ENCODE results near the gene VSTM4. TPM values are rescaled to one million over a fixed set of nuclear protein-coding genes. Genes with fewer than 3 reads are reported as not detected.

The VSTM4 gene
- total RNA-seq, 1 donor from 2014 or later, result 56.1 TPM

DNA sequence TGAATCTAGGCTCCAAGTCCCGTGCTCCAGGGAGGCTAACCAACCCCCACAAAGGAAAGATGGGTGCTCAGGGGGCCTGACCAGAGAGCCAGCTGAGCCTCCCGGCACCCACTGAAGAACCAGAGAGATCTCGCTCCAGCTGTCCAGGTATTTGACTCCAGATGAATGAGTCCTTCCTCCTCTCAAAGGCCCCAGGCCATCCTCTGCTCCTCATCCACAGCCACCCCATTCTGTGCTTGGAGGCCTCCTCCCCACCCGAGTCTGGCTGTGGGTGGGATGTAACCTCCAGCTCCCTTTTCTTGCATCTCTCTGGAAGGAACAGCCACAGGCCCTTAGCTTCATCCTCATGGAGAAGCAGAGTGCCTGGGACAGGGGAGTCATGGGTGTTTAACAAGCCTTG, 44.6 kb downstream of the VSTM4 start:
- no peak for DNase-seq

- no peak for DNase-seq
These were observed 46.6 kb downstream of the VSTM4 start for GRCh38 chr10:49068672-49069217.

DNA sequence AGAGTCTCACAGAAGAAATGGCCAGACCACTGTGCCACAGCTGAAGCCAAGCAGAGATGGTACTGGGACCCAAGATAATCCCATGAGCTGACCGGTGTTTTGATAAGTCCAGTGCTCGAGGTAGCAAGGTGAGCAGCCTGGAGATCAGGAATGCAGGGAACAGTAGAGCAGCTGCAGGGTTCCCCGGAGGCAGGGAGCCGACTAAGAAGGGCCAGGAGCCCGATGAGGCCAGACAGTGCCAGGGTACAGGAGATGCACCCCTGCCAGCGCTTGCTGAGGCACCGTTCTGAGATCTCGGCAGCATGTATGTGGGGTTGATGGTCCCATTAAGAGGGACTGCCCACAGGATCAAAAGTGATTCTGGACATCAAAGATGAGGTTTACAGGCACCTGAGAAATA, 47.1 kb downstream of the VSTM4 start:
- DNase-seq, result no peak

GRCh38 chr10:49066944-49067730, 48.2 kb downstream of the VSTM4 start:
- no peak for DNase-seq

DNA sequence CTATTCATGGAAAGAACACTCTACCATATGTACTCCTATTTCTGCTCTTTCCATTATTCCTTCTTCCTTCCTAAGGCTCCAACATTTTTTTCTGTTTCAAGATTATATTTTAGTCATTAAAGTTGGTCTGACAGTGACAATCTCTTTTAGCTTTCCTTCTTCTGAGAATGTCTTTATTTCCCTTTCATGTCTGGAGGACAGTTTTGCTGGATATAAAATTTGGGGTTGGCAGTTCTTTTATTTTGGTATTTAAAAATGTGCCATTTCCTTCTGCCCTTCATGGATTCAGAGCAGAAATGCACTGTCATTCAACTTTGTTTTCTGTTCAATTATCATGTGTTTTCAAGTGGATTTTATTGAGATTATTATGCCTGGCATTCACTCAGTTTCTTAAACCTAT, 53.1 kb downstream of the VSTM4 start:
- no peak for DNase-seq

GRCh38 chr10:49061667-49062066, 53.7 kb downstream of the VSTM4 start:
- no peak for DNase-seq

- DNase-seq, result no peak
These were observed 56.7 kb downstream of the VSTM4 start for GRCh38 chr10:49058463-49059255.

- no peak for DNase-seq
These were observed 58.0 kb downstream of the VSTM4 start for GRCh38 chr10:49057231-49057880.

- DNase-seq, result no peak
These were observed 59.0 kb downstream of the VSTM4 start for GRCh38 chr10:49056356-49056755.

DNA sequence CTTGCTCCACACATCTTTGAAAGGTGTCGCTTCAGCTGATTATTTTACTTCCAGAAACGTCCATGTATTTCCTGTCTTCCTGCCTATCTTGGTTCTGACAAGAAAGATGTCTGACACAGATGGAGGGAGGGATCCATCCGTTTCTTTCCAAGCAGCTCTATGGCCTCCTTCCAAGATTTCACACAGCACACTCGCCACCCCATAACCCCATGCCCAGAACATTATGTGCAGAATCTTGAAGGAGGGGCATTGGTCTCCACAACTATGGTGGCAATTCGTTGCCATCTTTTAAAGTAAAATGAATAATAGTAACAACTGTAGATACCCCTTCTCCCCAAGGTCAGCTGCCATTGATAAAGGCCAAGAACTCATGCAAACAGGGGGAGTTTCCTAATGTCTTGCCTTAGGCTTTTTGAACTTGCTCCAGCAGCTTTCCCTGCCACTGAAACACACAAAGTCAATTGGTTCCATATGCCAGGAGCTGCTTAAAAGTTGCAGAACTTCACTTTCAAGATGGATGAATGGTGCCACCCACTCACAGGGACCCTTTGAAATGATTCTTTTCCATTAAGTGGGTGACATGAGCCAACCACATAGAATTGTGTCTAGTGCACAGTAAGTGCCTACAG, 60.0 kb downstream of the VSTM4 start:
- no peak for DNase-seq

- DNase-seq, result no peak
These were observed 60.6 kb downstream of the VSTM4 start for GRCh38 chr10:49054753-49055152.

- DNase-seq, result no peak
These were observed 61.2 kb downstream of the VSTM4 start for GRCh38 chr10:49053998-49054692.

- DNase-seq, result peak; percentile 87
These were observed 62.0 kb downstream of the VSTM4 start for GRCh38 chr10:49053053-49053997.

DNA sequence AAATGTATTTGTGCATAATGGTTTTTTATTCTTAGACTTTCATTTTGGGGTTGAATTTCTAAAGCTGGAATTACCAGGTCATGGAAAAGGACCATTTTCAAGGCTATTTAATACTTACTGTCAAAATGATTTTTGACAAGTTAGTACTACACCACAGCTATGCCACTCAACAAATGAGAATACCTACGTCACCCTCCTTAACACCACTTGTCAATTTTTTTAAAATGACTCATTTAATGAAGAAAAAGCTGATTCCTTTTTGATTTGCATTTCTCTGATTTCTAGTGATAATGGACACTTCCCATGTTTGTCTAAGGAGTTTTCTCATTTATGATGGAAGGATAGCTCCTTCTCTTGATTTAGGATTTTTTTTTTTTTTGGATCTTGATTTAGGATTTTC, 63.3 kb downstream of the VSTM4 start:
- no peak for DNase-seq

DNA sequence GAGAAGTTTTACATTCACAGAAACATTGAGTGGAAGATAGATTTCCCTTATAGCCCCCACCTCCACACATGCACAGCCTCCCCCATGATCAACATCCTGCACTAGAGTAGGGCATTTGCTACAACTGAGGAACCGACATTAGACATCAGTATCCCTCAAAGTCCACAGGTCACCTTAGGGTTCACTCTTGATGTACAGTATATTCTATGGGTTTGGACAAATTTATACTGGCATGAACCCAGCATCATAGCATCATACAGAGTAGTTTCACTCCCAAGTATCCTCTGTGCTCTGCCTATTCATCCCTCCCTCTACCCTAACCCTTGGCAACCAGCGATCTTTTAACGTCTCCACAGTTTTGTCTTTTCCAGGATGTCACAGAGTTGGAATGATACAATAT, 64.4 kb downstream of the VSTM4 start:
- DNase-seq, result peak; percentile 19

GRCh38 chr10:49050366-49050765, 65.0 kb downstream of the VSTM4 start:
- DNase-seq, result peak; percentile 29

- DNase-seq, result peak; percentile 21
These were observed 65.7 kb downstream of the VSTM4 start for GRCh38 chr10:49049660-49050059.

GRCh38 chr10:49047128-49047639, 68.1 kb downstream of the VSTM4 start:
- DNase-seq, result no peak

GRCh38 chr10:49044293-49045193, 70.8 kb downstream of the VSTM4 start:
- no peak for DNase-seq
